ENCODE data around the gene DYSF.

GRCh38 chr2:71455741-71456569, 2.6 kb downstream of the DYSF start:
- TF ChIP-seq CTCF (IDR thresholded peaks at IDR 0.05) (no peak), POLR2A (IDR thresholded peaks at IDR 0.05) (no peak), EP300 (IDR thresholded peaks at IDR 0.05) (no peak)
